ENCODE data around the gene TNPO2.

Gene TNPO2

DNA sequence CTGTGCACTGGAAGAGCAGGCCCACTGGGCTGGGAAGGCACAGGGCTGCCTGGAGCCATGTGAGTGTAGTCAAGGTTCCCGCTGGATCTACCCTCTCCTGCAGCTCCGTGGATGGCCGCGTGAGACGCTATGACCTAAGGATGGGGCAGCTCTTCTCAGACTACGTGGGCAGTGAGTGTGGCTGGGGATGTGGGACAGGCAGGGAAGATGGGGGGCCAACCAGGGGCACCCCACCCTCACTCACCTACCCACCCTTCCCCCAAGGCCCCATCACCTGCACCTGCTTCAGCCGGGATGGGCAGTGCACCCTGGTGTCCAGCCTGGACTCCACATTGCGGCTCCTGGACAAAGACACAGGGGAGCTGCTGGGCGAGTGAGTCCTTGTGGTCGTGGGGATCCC is 51.0 kb downstream of the TNPO2 start:
- no peak for DNase-seq

- DNase-seq = no peak
These were observed 53.4 kb downstream of the TNPO2 start for GRCh38 chr19:12670159-12670928.

DNA sequence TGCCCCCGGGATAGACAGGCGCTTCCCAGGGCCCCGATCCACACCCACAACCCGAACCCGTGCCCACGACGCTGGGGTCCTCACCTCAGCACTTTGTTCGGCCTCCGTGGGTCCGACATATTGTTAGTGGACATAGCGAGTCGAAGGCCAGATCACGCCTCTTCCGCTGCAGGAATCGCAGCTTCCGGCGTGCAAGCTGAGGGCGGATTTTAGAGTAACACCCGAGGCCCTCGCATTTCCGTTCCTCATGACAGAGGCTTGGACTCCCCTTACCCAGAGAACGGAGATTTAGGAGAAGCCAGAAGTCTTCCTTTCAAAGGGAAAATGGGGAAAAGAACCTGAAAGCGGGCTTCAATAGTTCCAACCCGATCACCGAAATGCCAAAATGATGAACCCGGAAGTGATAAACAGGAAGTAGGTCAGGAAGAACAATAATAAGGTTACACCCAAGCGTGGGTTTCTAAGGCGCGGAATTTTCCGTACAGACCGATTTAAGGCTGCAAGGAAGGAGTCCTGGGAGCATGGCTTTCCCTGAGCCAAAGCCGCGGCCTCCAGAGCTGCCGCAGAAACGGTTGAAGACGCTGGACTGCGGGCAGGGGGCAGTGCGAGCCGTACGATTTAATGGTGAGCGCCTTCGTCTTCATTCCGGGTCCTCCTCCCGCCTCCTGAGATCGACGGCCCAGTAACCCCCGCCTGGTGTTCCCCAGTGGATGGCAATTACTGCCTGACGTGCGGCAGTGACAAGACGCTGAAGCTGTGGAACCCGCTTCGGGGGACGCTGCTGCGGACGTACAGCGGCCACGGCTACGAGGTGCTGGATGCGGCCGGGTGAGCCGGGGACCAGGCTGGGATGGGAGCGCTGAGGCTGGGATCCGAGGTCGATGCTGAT is 54.2 kb downstream of the TNPO2 start:
- peak; percentile 27 to 88 for DNase-seq

GRCh38 chr19:12668932-12669269 is 54.8 kb downstream of the TNPO2 start:
- no peak for DNase-seq

DNA sequence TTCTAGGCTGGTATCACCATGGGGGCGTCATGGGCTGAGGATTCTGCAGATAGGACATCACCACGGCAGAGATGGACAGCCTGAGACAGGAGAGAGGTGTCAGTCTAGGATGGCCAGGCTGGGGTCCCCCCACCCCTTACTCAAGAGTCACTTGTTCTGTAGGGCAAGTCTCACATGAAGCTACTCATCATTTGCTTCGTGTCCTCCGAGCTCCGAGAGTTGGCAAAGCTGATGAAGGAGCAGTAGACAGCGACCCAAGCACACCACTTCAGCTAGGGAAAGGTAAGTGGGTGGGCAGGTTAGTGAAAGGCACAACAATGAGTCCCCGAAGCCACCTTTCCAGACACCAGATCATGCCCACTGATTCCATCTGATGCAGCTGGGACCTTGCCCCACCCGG is 55.4 kb downstream of the TNPO2 start:
- no peak for DNase-seq

DNA sequence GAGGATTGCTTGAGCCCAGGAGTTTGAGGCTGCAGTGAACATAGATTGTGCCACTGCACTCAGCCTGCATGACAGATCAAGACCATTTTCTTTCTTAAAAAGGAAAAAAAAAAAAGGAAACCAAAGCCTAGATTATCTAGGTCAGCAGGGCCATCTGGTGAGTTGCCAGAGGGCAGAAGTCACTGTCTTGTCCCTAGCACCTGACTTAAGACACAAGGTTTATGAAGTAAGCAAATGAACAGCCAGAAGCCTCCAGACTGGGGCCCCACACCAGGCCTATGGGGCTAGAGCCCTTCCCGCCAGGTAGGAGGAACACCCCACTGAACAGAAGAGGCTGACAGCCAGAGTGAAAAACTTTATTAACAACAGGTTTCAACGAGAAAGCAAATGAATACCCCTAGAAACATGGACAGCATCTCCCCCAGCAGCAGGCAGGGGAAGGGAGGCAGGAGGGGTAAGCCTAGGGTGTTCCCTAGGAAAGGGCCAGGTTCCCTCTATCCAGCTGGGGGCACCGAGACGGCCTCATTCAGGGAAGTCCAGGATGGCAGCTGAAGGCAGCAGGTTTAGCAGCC is 55.9 kb downstream of the TNPO2 start:
- no peak for DNase-seq

DNA sequence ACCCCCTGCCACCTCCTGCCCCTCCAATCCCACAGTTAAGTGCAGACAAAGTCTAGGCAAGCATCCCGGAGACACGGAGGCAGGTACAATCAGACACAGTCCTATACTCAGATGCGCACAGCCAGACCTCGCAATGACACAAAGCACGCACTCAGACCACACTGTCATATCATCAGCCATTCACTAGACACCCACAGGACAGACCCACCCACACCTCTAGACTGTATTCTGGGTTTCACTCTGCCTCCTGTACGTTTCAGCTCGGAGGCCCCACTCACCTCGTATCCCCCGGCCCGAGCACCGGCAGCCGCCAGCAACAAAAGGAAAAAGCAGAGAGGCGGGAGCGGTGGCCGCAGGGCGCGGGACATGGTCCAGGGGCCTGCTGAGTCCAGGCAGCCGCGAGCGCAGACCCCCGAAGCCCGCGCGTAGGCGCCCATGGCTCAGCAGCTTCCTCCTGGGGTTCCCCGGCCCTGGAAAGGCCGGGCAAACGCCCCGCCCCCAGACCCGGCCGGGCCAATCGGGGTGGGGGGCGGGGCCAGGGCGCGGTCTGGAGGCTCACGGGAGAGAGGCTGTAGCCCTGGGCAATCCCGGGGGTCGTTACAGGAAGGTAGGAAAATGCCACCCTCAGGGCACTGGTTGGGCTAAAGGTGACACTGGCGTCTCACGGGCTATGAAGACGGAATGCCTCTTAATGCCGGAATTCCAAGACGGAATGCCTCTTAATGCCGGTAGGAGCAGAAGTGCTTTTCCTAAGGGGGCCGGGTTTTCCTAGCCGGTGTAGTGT is 57.3 kb downstream of the TNPO2 start, which contains the start of the genes MAN2B1 and WDR83:
MAN2B1 (minus strand) TSS at position 478 of the 784 bp plus-strand sequence; CDS start at position 437, 41 bp downstream.
WDR83 (plus strand) TSS at position 543 of the 784 bp plus-strand sequence. CDS start 2,984 bp downstream, outside the sequence.
- DNase-seq = peak; percentile 30 to 67

GRCh38 chr19:12665671-12666264 is 58.0 kb downstream of the TNPO2 start:
- no peak for DNase-seq

GRCh38 chr19:12665281-12665573 is 58.5 kb downstream of the TNPO2 start:
- no peak for DNase-seq

GRCh38 chr19:12664406-12665280 is 59.1 kb downstream of the TNPO2 start:
- no peak for DNase-seq

- DNase-seq = no peak
These were observed 62.8 kb downstream of the TNPO2 start for GRCh38 chr19:12660980-12661379.

DNA sequence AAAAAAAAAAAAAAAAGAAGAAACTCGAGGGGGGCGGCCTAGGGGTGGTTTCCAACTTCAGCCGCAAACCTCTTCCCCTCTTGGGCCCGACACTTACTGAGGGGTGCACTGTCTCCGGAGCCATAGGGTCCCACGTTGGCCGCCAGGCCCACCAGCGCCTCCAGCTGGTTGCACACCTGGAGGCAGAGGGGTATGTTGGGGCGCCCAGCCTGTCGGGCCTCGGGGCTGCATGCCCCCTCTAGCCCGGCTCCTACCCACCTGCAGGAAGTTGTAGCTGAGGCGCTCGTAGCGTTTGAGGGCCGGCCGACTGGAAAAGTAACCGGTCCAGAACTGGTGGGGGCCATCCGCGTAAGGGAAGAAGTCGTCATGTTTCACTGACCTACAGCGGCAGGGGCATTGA is 65.8 kb downstream of the TNPO2 start:
- no peak for DNase-seq

DNA sequence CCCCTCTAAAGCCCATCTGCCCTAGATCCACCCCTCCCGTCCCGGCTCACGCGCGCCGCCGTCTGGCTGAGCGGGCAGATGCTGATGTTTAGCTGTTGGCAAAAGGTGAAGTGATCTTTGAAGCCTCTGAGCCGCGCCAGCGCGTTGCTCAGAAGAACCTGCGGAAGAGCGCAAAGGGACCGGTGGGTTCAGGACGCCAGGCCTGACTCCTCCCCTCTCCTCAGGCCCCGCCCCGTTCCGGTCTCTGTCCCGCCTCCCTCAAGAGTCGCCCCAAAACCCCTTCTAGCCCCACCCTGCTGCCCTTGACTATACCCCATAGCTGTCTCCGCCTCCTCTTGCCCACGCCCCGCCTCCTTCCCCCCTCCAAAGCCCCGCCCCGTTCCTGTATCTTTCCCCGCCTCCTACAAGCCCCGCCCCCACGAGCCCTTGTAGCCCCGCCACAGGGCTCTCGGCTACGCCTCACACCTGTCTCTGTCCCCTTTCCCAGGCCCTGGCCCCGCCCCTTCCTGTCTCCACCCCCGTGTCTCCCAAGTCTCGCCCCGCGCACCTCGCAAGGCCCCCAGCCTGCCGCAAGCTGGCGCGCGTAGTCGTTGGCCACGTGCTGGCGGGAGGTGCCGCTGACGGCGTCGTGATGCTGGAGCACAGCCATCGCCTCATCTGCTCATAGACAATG is 66.7 kb downstream of the TNPO2 start:
- no peak for DNase-seq

DNA sequence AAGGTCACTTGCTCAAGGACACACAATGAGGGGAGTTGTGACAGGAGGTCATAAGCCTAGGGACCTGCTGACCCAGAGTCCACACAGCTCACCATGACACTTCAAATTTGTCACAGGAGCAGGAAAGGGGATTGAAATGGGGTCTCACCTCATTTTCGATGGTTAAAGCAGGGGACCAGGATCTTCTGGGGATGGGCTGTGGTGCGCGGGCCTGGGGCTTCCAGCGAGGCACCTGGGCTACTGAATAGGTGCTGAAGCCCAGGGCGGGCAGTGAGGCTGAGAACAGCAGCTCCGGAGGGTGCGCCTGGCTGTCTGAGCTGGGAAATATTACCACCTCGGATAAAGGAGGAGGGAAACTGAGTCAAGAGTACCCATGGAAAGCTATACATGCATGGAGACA is 68.2 kb downstream of the TNPO2 start:
- no peak for DNase-seq

GRCh38 chr19:12652219-12652618 is 71.5 kb downstream of the TNPO2 start:
- no peak for DNase-seq

- no peak for DNase-seq
These were observed 73.8 kb downstream of the TNPO2 start for GRCh38 chr19:12649941-12650340.

Measured in NCI-H187 (cell line).